TTC549 (cell line): ENCODE measurements around the gene CSNK2A2.

Experiments
- FAIRE-seq: peaks from 2 replicates; lab custom pipeline; 2012; peaks lifted over from hg19 to GRCh38; lab: Jason Lieb, UNC

The CSNK2A2 gene

GRCh38 chr16:58198022-58198683, at the start of gene CSNK2A2:
TSS of gene CSNK2A2 (minus strand) at chr16:58198106. CDS start at chr16:58197736, 370 bp downstream.
- FAIRE-seq: no peak

GRCh38 chr16:58243528-58244004, 45.7 kb upstream of the CSNK2A2 start:
- no peak for FAIRE-seq

- no peak for FAIRE-seq
Measured at GRCh38 chr16:58236831-58237230, 38.9 kb upstream of the CSNK2A2 start.

GRCh38 chr16:58236231-58236690, 38.4 kb upstream of the CSNK2A2 start:
- no peak for FAIRE-seq

- no peak for FAIRE-seq
Measured at GRCh38 chr16:58235663-58236062, 37.8 kb upstream of the CSNK2A2 start.

- no peak for FAIRE-seq
Measured at GRCh38 chr16:58234831-58235595, 37.1 kb upstream of the CSNK2A2 start.

- no peak for FAIRE-seq
Measured at GRCh38 chr16:58230259-58230658, 32.4 kb upstream of the CSNK2A2 start.

GRCh38 chr16:58226790-58227189, 28.9 kb upstream of the CSNK2A2 start:
- no peak for FAIRE-seq

GRCh38 chr16:58225965-58226602, 28.2 kb upstream of the CSNK2A2 start:
- FAIRE-seq: no peak

- no peak for FAIRE-seq
Measured at GRCh38 chr16:58222532-58223316, 24.8 kb upstream of the CSNK2A2 start.

- FAIRE-seq: no peak
Measured at GRCh38 chr16:58219432-58219831, 21.5 kb upstream of the CSNK2A2 start.

GRCh38 chr16:58218786-58219185, 20.9 kb upstream of the CSNK2A2 start:
- FAIRE-seq: no peak

GRCh38 chr16:58217311-58217925, 19.5 kb upstream of the CSNK2A2 start:
- no peak for FAIRE-seq

- FAIRE-seq: no peak
Measured at GRCh38 chr16:58212824-58213655, 15.1 kb upstream of the CSNK2A2 start.

- no peak for FAIRE-seq
Measured at GRCh38 chr16:58211846-58212245, 13.9 kb upstream of the CSNK2A2 start.

- no peak for FAIRE-seq
Measured at GRCh38 chr16:58211245-58211644, 13.3 kb upstream of the CSNK2A2 start.

GRCh38 chr16:58205276-58206036, 7.5 kb upstream of the CSNK2A2 start:
- no peak for FAIRE-seq

GRCh38 chr16:58201163-58201562, 3.3 kb upstream of the CSNK2A2 start:
- FAIRE-seq: no peak

- no peak for FAIRE-seq
Measured at GRCh38 chr16:58200004-58200797, 2.3 kb upstream of the CSNK2A2 start.
